Measurements from ENCODE around the gene SRP19. TPM values are rescaled to one million over a fixed set of nuclear protein-coding genes. Genes with fewer than 3 reads are reported as not detected.
"Not testable (repeated sequence)": the region's sequence is repeated elsewhere in the genome, so short reads cannot be mapped to it uniquely, and the experiment has no call there.

Gene SRP19
- total RNA-seq, 4 donors from 2014 or later, result 15.7 to 58.6 (median 40.6) TPM

GRCh38 chr5:112848116-112848811 lies 12.8 kb upstream of the SRP19 start:
- Histone ChIP-seq H3K27me3 (no peaks in the 10 kb centered on the region), H3K9me3 (no peaks in the 10 kb centered on the region), H3K27ac (no peak overlapping the region), H3K36me3 (no peaks in the 10 kb centered on the region), H3K4me3 (peak overlapping the region in 1 of 4 donors; percentile 10), H3K4me1 (peaks cover 0 to 2% (median 0%) of the 10 kb centered on the region in 4 donors)
- WGBS, 2 donors (ENCODE audit: low coverage in 1 of 2), result 52 to 54% methylated on average over 6 to 8 of the region's 8 CpGs
- DNase-seq, result no peak
- intact Hi-C loops (cut with DNase I; ENCODE audit: low total_unique reads), result no loop called here
- TF ChIP-seq POLR2A (IDR thresholded peaks at IDR 0.05) (no peak), CTCF (IDR thresholded peaks at IDR 0.05) (peak; percentile 52 to 61 (median 56)), EP300 (IDR thresholded peaks at IDR 0.05; ENCODE audit: low read depth) (no peak), POLR2AphosphoS5 (IDR thresholded peaks at IDR 0.05) (no peak)
- in situ Hi-C loops (cut with MboI; ENCODE audit: low pct_ligation_motif_present in 1 of 4, low pct_unique_long_range_greater_than_20kb in 1 of 4, low sequenced_read_pairs in 3 of 4), result no loop called here

GRCh38 chr5:112849912-112850311 lies 11.2 kb upstream of the SRP19 start:
- no peaks in the 10 kb centered on the region for H3K36me3 ChIP-seq
- DNase-seq, result no peak
- TF ChIP-seq EP300 (IDR thresholded peaks at IDR 0.05; ENCODE audit: low read depth) (no peak), POLR2A (IDR thresholded peaks at IDR 0.05) (no peak), POLR2AphosphoS5 (IDR thresholded peaks at IDR 0.05) (no peak), CTCF (IDR thresholded peaks at IDR 0.05) (no peak)
- H3K9me3 ChIP-seq, result no peaks in the 10 kb centered on the region
- H3K4me1 ChIP-seq, result peaks cover 0 to 2% (median 0%) of the 10 kb centered on the region in 4 donors
- intact Hi-C loops (cut with DNase I; ENCODE audit: low total_unique reads), result no loop called here
- no peak overlapping the region for H3K27ac ChIP-seq
- in situ Hi-C loops (cut with MboI; ENCODE audit: low pct_ligation_motif_present in 1 of 4, low pct_unique_long_range_greater_than_20kb in 1 of 4, low sequenced_read_pairs in 3 of 4), result no loop called here
- no peak overlapping the region for H3K4me3 ChIP-seq
- H3K27me3 ChIP-seq, result peaks cover 8% of the 10 kb centered on the region
- 71 to 82% methylated on average over 2 of the region's 2 CpGs for WGBS, 2 donors (ENCODE audit: low coverage in 1 of 2)

- TF ChIP-seq EP300 (IDR thresholded peaks at IDR 0.05; ENCODE audit: low read depth), result no peak
- no peak for TF ChIP-seq CTCF (IDR thresholded peaks at IDR 0.05)
- TF ChIP-seq POLR2A (IDR thresholded peaks at IDR 0.05), result no peak
- TF ChIP-seq POLR2AphosphoS5 (IDR thresholded peaks at IDR 0.05), result no peak
- H3K4me3 ChIP-seq, result no peak overlapping the region
- no peaks in the 10 kb centered on the region for H3K4me1 ChIP-seq
- no peaks in the 10 kb centered on the region for H3K36me3 ChIP-seq
- 59 to 70% methylated on average over 1 of the region's 1 CpG for WGBS, 2 donors (ENCODE audit: low coverage in 1 of 2)
- H3K27ac ChIP-seq, result no peak overlapping the region
- in situ Hi-C loops (cut with MboI; ENCODE audit: low pct_ligation_motif_present in 1 of 4, low pct_unique_long_range_greater_than_20kb in 1 of 4, low sequenced_read_pairs in 3 of 4) (no loop called here), intact Hi-C loops (cut with DNase I; ENCODE audit: low total_unique reads) (no loop called here)
- H3K27me3 ChIP-seq, result peaks cover 19% of the 10 kb centered on the region
- DNase-seq, result no peak
- no peaks in the 10 kb centered on the region for H3K9me3 ChIP-seq
These were observed 6.4 kb upstream of the SRP19 start for GRCh38 chr5:112854651-112855050.

GRCh38 chr5:112857866-112858265 lies 3.2 kb upstream of the SRP19 start:
- Histone ChIP-seq H3K4me3 (no peak overlapping the region), H3K27ac (no peak overlapping the region), H3K36me3 (no peaks in the 10 kb centered on the region), H3K4me1 (peaks cover 0 to 18% (median 14%) of the 10 kb centered on the region in 4 donors), H3K9me3 (no peaks in the 10 kb centered on the region), H3K27me3 (peaks cover 19% of the 10 kb centered on the region)
- no peak for DNase-seq
- intact Hi-C loops (cut with DNase I; ENCODE audit: low total_unique reads), result no loop called here
- in situ Hi-C loops (cut with MboI; ENCODE audit: low pct_ligation_motif_present in 1 of 4, low pct_unique_long_range_greater_than_20kb in 1 of 4, low sequenced_read_pairs in 3 of 4), result no loop called here
- TF ChIP-seq CTCF (IDR thresholded peaks at IDR 0.05), result no peak
- no peak for TF ChIP-seq POLR2AphosphoS5 (IDR thresholded peaks at IDR 0.05)
- no peak for TF ChIP-seq POLR2A (IDR thresholded peaks at IDR 0.05)
- TF ChIP-seq EP300 (IDR thresholded peaks at IDR 0.05; ENCODE audit: low read depth), result no peak

- intact Hi-C loops (cut with DNase I; ENCODE audit: low total_unique reads); H3K27me3 ChIP-seq; in situ Hi-C loops (cut with MboI; ENCODE audit: low pct_ligation_motif_present in 1 of 4, low pct_unique_long_range_greater_than_20kb in 1 of 4, low sequenced_read_pairs in 3 of 4); H3K9me3 ChIP-seq; DNase-seq: not testable (repeated sequence)
- H3K27ac ChIP-seq, result peak overlapping the region; percentile 86 to 92 (median 90)
- H3K36me3 ChIP-seq, result peaks cover 0 to 13% (median 3%) of the 10 kb centered on the region in 4 donors
- H3K4me1 ChIP-seq, result peaks cover 0 to 33% (median 18%) of the 10 kb centered on the region in 4 donors
- H3K4me3 ChIP-seq, result peak overlapping the region; percentile 25 to 98 (median 88)
- 44 to 76% methylated on average over 4 to 11 of the region's 11 CpGs for WGBS, 2 donors (ENCODE audit: low coverage in 1 of 2)
These were observed 537 bp upstream of the SRP19 start for GRCh38 chr5:112860571-112860928.

Data from transverse colon (tissue), 4 donors.